Activated T-helper 2 cell treated with anti-CD3 and anti-CD28 coated beads, Interferon-gamma antibody, Interleukin-2, Interleukin-4, amounts not matched to agents 10 μg/mL and 5 μg/mL and 100 μg/mL, durations not matched to agents 14 hours and 24 hours and 36 hours (primary cell): Measurements from ENCODE around the gene DUT. TPM values are rescaled to one million over a fixed set of nuclear protein-coding genes. Genes with fewer than 3 reads are reported as not detected.

Source experiments
- DNase-seq: peaks from one replicate; pipeline ENCODE4 v3.0.0; 2021; ENCODE audit warnings: low spot score
- H3K27ac Mint-ChIP-seq: one replicate; pipeline ENCODE4 v1.8.0; 2021; ENCODE audit warnings: mixed read lengths
- H3K27me3 Mint-ChIP-seq: one replicate; pipeline ENCODE4 v1.8.0; 2021; ENCODE audit warnings: low read depth, mixed read lengths
- H3K36me3 Mint-ChIP-seq: one replicate; pipeline ENCODE4 v1.8.0; 2021; ENCODE audit warnings: low read depth, mixed read lengths
- H3K4me1 Mint-ChIP-seq: one replicate; pipeline ENCODE4 v1.8.0; 2021; ENCODE audit warnings: low read depth, mixed read lengths
- H3K4me3 Mint-ChIP-seq: one replicate; pipeline ENCODE4 v1.8.0; 2021; ENCODE audit warnings: low read depth, mild to moderate bottlenecking, moderate library complexity, mixed read lengths
- H3K9me3 Mint-ChIP-seq: one replicate; pipeline ENCODE4 v1.8.0; 2021; ENCODE audit warnings: mixed read lengths
- intact Hi-C: fragments of 100-400 bp; cut with micrococcal nuclease; formaldehyde crosslinking; loops from one replicate; pipeline ENCODE4 v1.15.1; 2023
- total RNA-seq: library from RNA; stranded (reverse); gene quantifications from 2 replicates; pipeline ENCODE4 v1.2.3, GENCODE V29; 2022

DUT gene
- total RNA-seq, 1 donor from 2014 or later, result 204 TPM

- Mint-ChIP-seq H3K27ac (no peak overlapping the region), H3K4me1 (no peaks in the 10 kb centered on the region), H3K4me3 (no peak overlapping the region), H3K27me3 (peaks cover 9% of the 10 kb centered on the region), H3K36me3 (no peaks in the 10 kb centered on the region), H3K9me3 (no peaks in the 10 kb centered on the region)
- intact Hi-C loops, result no loop called here
- no peak for DNase-seq
These were observed 51.8 kb downstream of the DUT start for GRCh38 chr15:48383031-48383430.

- intact Hi-C loops, result no loop called here
- H3K27me3 Mint-ChIP-seq, result peaks cover 12% of the 10 kb centered on the region
- H3K27ac Mint-ChIP-seq, result no peak overlapping the region
- DNase-seq, result no peak
- H3K4me1 Mint-ChIP-seq, result no peaks in the 10 kb centered on the region
- H3K36me3 Mint-ChIP-seq, result no peaks in the 10 kb centered on the region
- no peaks in the 10 kb centered on the region for H3K9me3 Mint-ChIP-seq
- H3K4me3 Mint-ChIP-seq, result no peak overlapping the region
These were observed 53.4 kb downstream of the DUT start for GRCh38 chr15:48384616-48385015.

GRCh38 chr15:48385031-48385830 lies 54.0 kb downstream of the DUT start:
- Mint-ChIP-seq H3K27ac (no peak overlapping the region), H3K9me3 (no peaks in the 10 kb centered on the region), H3K4me1 (no peaks in the 10 kb centered on the region), H3K36me3 (no peaks in the 10 kb centered on the region), H3K27me3 (peaks cover 12% of the 10 kb centered on the region), H3K4me3 (no peak overlapping the region)
- intact Hi-C loops, result no loop called here
- DNase-seq, result no peak

- H3K9me3 Mint-ChIP-seq, result no peaks in the 10 kb centered on the region
- intact Hi-C loops, result no loop called here
- no peak overlapping the region for H3K4me3 Mint-ChIP-seq
- no peaks in the 10 kb centered on the region for H3K36me3 Mint-ChIP-seq
- H3K27me3 Mint-ChIP-seq, result peaks cover 10% of the 10 kb centered on the region
- DNase-seq, result no peak
- H3K4me1 Mint-ChIP-seq, result no peaks in the 10 kb centered on the region
- no peak overlapping the region for H3K27ac Mint-ChIP-seq
These were observed 57.0 kb downstream of the DUT start for GRCh38 chr15:48388016-48388851.

GRCh38 chr15:48388910-48389309 lies 57.7 kb downstream of the DUT start:
- Mint-ChIP-seq H3K4me1 (no peaks in the 10 kb centered on the region), H3K36me3 (no peaks in the 10 kb centered on the region), H3K27ac (no peak overlapping the region), H3K9me3 (no peaks in the 10 kb centered on the region), H3K4me3 (no peak overlapping the region), H3K27me3 (peaks cover 7% of the 10 kb centered on the region)
- DNase-seq, result no peak
- intact Hi-C loops, result no loop called here

- Mint-ChIP-seq H3K4me3 (no peak overlapping the region), H3K36me3 (no peaks in the 10 kb centered on the region), H3K27ac (no peak overlapping the region), H3K4me1 (no peaks in the 10 kb centered on the region), H3K27me3 (peaks cover 7% of the 10 kb centered on the region), H3K9me3 (no peaks in the 10 kb centered on the region)
- DNase-seq, result no peak
- intact Hi-C loops, result no loop called here
These were observed 58.5 kb downstream of the DUT start for GRCh38 chr15:48389691-48390143.

GRCh38 chr15:48391950-48392349 lies 60.7 kb downstream of the DUT start:
- intact Hi-C loops, result no loop called here
- no peaks in the 10 kb centered on the region for H3K36me3 Mint-ChIP-seq
- H3K27ac Mint-ChIP-seq, result no peak overlapping the region
- no peaks in the 10 kb centered on the region for H3K4me1 Mint-ChIP-seq
- no peaks in the 10 kb centered on the region for H3K9me3 Mint-ChIP-seq
- peaks cover 7% of the 10 kb centered on the region for H3K27me3 Mint-ChIP-seq
- H3K4me3 Mint-ChIP-seq, result no peak overlapping the region
- DNase-seq, result no peak

GRCh38 chr15:48392356-48392755 lies 61.1 kb downstream of the DUT start:
- Mint-ChIP-seq H3K36me3 (no peaks in the 10 kb centered on the region), H3K27ac (no peak overlapping the region), H3K4me3 (no peak overlapping the region), H3K4me1 (no peaks in the 10 kb centered on the region), H3K9me3 (no peaks in the 10 kb centered on the region), H3K27me3 (peaks cover 7% of the 10 kb centered on the region)
- DNase-seq, result no peak
- intact Hi-C loops, result no loop called here

Other genes with a start within 250 kb of the DUT start
- gene SLC24A5, start 210.4 kb upstream of the DUT start, total RNA-seq, result not detected in 2 replicates
- gene MYEF2, start 153.1 kb upstream of the DUT start, total RNA-seq, result 36.3 and 37.7 TPM in 2 replicates
- 0.05 TPM in 1 of 2 replicates, not detected in the other for gene CTXN2, start 139.8 kb upstream of the DUT start, total RNA-seq
- gene SLC12A1, start 125.1 kb upstream of the DUT start, total RNA-seq, result not detected in 2 replicates